Ascending aorta (tissue), 2 donors: ENCODE measurements around the gene LPGAT1. TPM values are rescaled to one million over a fixed set of nuclear protein-coding genes. Genes with fewer than 3 reads are reported as not detected.

ENCODE experiments used
- DNase-seq, 2 donors: peaks; one replicate each; pipeline ENCODE4 v3.0.0-alpha.2; 2019; ENCODE audit warnings: low spot score in 2 of 2
- H3K27ac ChIP-seq, 2 donors: fragments of 200-600 bp; sonication (generic); one replicate each; pipeline ENCODE4 v1.5.1; 2016 to 2017; ENCODE audit warnings: mild to moderate bottlenecking in 1 of 2
- H3K27me3 ChIP-seq: fragments of 200-600 bp; sonication (generic); one replicate; pipeline ENCODE4 v1.5.1; 2017
- H3K36me3 ChIP-seq, 2 donors: fragments of 200-600 bp; sonication (generic); one replicate each; pipeline ENCODE4 v1.5.1; 2016
- H3K4me1 ChIP-seq, 2 donors: fragments of 200-600 bp; sonication (generic); one replicate each; pipeline ENCODE4 v1.5.1; 2016 to 2017; ENCODE audit warnings: mild to moderate bottlenecking in 1 of 2
- H3K4me3 ChIP-seq, 2 donors: fragments of 200-600 bp; sonication (generic); one replicate each; pipeline ENCODE4 v1.5.1; 2016 to 2017; ENCODE audit warnings: mild to moderate bottlenecking in 1 of 2
- H3K9me3 ChIP-seq, 2 donors: fragments of 200-600 bp; sonication (generic); one replicate each; pipeline ENCODE4 v1.5.1; 2016
- CTCF ChIP-seq, 3 experiments: fragments of 200-600 bp in 2 of 3; fragments of 450-650 bp in 1 of 3; sonication (generic) in 2 of 3; IDR thresholded peaks; one replicate each; pipeline ENCODE4 v1.5.1; 2016 to 2019; ENCODE audit warnings: antibody characterized with exemption in 3 of 3, mild to moderate bottlenecking in 1 of 3, moderate library complexity in 1 of 3
- intact Hi-C: fragments of 100-400 bp; cut with DNase I; formaldehyde crosslinking; loops from one replicate; pipeline ENCODE4 v1.15.1; 2023
- total RNA-seq: library from RNA; depleted of rRNA; stranded (reverse); fragments of >200 nt; gene quantifications from one replicate; pipeline ENCODE4 v1.1.0, GENCODE V29; 2016

Gene LPGAT1
- total RNA-seq, 1 donor from 2014 or later, result 17.1 TPM

- no peaks in the 10 kb centered on the region for H3K36me3 ChIP-seq
- no peak for TF ChIP-seq CTCF (IDR thresholded peaks at IDR 0.05)
- H3K9me3 ChIP-seq, result no peaks in the 10 kb centered on the region
- intact Hi-C loops, result no loop called here
- H3K27ac ChIP-seq, result no peak overlapping the region
- H3K4me1 ChIP-seq, result no peaks in the 10 kb centered on the region
- no peaks in the 10 kb centered on the region for H3K27me3 ChIP-seq
- no peak overlapping the region for H3K4me3 ChIP-seq
- DNase-seq, result no peak
Observed at GRCh38 chr1:211732293-211732980, 98.1 kb downstream of the LPGAT1 start.

- Histone ChIP-seq H3K36me3 (no peaks in the 10 kb centered on the region), H3K4me1 (no peaks in the 10 kb centered on the region), H3K9me3 (no peaks in the 10 kb centered on the region), H3K27ac (no peak overlapping the region), H3K4me3 (no peak overlapping the region), H3K27me3 (no peaks in the 10 kb centered on the region)
- DNase-seq, result no peak
- no peak for TF ChIP-seq CTCF (IDR thresholded peaks at IDR 0.05)
- intact Hi-C loops, result no loop called here
Observed at GRCh38 chr1:211731456-211732292, 98.9 kb downstream of the LPGAT1 start.

GRCh38 chr1:211730347-211730746 lies 100.2 kb downstream of the LPGAT1 start:
- intact Hi-C loops, result no loop called here
- Histone ChIP-seq H3K27me3 (no peaks in the 10 kb centered on the region), H3K36me3 (no peaks in the 10 kb centered on the region), H3K4me3 (no peak overlapping the region), H3K9me3 (no peaks in the 10 kb centered on the region), H3K27ac (no peak overlapping the region), H3K4me1 (no peaks in the 10 kb centered on the region)
- DNase-seq, result no peak
- no peak for TF ChIP-seq CTCF (IDR thresholded peaks at IDR 0.05)

GRCh38 chr1:211729238-211729637 lies 101.3 kb downstream of the LPGAT1 start:
- intact Hi-C loops, result no loop called here

GRCh38 chr1:211726467-211726995 lies 104.0 kb downstream of the LPGAT1 start:
- no peaks in the 10 kb centered on the region for H3K27me3 ChIP-seq
- no peak overlapping the region for H3K4me3 ChIP-seq
- intact Hi-C loops, result no loop called here
- no peaks in the 10 kb centered on the region for H3K4me1 ChIP-seq
- H3K36me3 ChIP-seq, result no peaks in the 10 kb centered on the region
- no peak overlapping the region for H3K27ac ChIP-seq
- H3K9me3 ChIP-seq, result no peaks in the 10 kb centered on the region
- TF ChIP-seq CTCF (IDR thresholded peaks at IDR 0.05), result no peak
- no peak for DNase-seq

More at GRCh38 chr1:211729238-211729637, 101.3 kb downstream of the LPGAT1 start:
- H3K27me3 ChIP-seq, result no peaks in the 10 kb centered on the region
- no peak overlapping the region for H3K27ac ChIP-seq
- TF ChIP-seq CTCF (IDR thresholded peaks at IDR 0.05), result no peak
- H3K9me3 ChIP-seq, result no peaks in the 10 kb centered on the region
- H3K4me3 ChIP-seq, result no peak overlapping the region
- H3K36me3 ChIP-seq, result no peaks in the 10 kb centered on the region
- no peaks in the 10 kb centered on the region for H3K4me1 ChIP-seq
- no peak for DNase-seq
